ENCODE results near the gene TAPBP.
A peak's percentile ranks its signal among the peaks of the same experiment; 100 is the strongest.
"Not testable (repeated sequence)": the region's sequence is repeated elsewhere in the genome, so short reads cannot be mapped to it uniquely, and the experiment has no call there.

TAPBP gene

GRCh38 chr6:33313709-33314514, at the start of gene TAPBP:
Gene TAPBP (minus strand): TSS chr6:33314078. CDS start chr6:33314041, 37 bp downstream.
- peak; percentile 88 for DNase-seq

- not testable (repeated sequence) for DNase-seq
Measured at GRCh38 chr6:33363486-33363885, 49.6 kb upstream of the TAPBP start.

- no peak for DNase-seq
Measured at GRCh38 chr6:33359331-33359730, 45.5 kb upstream of the TAPBP start.

DNA sequence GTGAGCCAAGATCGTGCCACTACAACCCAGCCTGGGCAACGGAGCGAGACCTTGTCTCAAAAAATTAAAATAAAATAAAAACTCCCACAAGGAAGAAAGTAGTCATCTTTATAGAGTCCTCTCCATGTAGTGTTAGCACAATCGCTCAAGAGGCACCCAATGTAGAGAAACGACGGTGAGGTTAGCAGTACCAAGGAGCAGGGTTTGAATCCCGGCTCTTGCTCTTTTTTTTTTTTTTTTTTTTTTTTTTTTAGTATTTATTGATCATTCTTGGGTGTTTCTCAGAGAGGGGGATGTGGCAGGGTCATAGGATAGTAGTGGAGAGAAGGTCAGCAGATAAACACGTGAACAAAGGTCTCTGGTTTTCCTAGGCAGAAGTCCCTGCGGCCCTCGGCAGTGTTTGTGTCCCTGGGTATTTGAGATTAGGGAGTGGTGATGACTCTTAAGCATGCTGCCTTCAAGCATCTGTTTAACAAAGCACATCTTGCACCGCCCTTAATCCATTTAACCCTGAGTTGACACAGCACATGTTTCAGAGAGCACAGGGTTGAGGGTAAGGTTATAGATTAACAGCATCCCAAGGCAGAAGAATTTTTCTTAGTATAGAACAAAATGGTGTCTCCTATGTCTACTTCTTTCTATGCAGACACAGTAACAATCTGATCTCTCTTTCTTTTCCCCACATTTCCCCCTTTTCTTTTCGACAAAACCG, 43.4 kb upstream of the TAPBP start:
- DNase-seq: not testable (repeated sequence)

GRCh38 chr6:33356295-33356694, 42.4 kb upstream of the TAPBP start:
- DNase-seq: no peak

GRCh38 chr6:33355860-33356259, 42.0 kb upstream of the TAPBP start:
- DNase-seq: not testable (repeated sequence)

GRCh38 chr6:33347816-33348215, 33.9 kb upstream of the TAPBP start:
- no peak for DNase-seq

DNA sequence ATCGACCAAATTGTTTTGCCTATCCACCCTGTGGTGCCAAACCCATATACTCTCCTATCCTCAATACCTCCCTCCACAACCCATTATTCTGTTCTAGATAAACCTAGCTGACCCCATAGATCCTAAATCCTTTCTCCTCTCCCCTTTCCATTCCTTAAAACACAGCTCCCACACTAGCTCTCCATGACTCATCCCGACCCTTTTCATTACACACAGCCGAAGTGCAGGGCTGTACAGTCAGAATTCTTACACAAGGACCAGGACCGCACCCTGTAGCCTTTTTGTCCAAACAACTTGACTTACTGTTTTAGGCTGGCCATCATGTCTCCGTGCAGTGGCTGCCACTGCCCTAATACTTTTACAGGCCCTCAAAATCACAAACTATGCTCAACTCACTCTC, 33.1 kb upstream of the TAPBP start:
- DNase-seq: not testable (repeated sequence)

DNA sequence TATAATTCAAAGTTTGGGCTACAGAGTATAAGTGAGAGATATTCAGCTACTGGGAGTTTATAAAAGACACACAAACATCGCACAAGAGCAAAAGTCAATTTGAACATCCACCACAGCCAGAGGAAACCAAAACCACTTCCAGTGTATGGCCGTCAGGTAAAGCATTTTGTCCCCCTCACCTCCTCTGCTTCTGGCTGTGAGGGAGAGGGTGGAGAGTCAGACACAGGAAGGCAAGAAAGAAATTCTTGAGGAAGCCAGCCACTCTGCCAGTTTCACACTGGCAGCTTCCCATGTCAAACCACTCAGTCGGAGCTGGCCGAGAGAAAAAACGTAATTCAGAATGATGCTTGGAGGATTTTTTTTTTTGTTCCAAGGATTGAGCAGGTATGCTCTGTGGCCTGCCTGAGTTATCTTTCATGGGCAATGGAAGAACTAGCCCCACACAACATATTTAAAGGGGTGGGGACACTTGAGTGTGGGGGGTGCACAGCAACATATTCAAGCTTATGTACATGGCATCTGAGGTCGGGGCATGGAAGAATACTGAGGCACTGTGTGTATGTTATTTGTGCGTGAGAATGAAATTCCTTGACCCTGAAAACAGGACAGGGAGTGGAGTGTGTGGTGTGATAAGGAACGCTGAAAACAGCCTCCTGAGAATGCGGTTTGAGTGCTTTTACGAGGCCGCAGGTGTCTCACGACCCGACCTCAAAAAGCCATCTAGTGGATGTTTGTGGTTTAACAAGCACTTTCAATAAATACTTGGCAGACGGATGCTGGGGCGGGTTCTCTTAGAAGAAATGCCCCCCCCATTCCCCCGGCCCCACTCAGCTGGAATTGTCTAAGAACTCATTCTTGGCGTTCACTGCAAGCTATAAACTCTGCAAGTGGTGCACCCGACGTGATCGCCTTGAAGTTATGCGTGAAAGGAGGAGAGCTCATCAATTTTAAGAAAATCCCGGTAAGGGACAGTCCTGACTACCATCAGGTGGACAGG, 31.1 kb upstream of the TAPBP start:
- peak; percentile 70 for DNase-seq

GRCh38 chr6:33343953-33344611, 30.2 kb upstream of the TAPBP start:
- peak; percentile 41 for DNase-seq

DNA sequence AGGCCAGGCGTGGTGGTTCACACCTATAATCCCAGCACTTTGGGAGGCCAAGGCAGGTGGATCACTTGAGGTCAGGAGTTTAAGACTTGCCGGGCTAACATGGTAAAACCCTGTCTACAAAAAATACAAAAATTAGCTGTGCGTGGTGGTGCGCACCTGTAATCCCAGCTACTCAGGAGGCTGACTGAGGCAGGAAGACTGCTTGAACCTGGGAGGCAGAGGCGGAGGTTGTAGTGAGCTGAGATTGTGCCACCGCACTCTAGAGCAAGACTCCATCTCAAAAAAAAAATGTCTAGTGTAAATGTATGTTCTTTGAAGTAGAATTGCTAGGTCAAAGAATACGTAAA, 29.7 kb upstream of the TAPBP start:
- DNase-seq: not testable (repeated sequence)

GRCh38 chr6:33339193-33339592, 25.3 kb upstream of the TAPBP start:
- DNase-seq: no peak

DNA sequence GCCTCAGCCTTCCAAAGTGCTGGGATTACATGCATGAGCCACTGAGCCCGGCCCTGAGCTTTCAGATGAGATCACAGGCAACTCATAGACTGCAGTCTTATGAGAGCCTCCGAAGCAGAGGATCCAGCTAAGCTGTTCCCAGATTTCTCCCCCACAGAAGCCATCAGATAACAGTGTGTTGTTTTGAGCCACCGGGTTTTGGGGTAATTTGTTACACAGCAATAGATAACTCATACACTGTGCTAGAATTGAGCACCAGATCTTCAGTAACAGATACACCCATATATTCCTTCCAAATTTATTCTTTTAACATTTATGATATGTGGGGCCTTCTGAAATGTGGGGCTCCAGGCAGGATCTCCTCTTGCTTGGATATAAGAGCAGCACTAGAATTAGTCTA, 22.6 kb upstream of the TAPBP start:
- no peak for DNase-seq

DNA sequence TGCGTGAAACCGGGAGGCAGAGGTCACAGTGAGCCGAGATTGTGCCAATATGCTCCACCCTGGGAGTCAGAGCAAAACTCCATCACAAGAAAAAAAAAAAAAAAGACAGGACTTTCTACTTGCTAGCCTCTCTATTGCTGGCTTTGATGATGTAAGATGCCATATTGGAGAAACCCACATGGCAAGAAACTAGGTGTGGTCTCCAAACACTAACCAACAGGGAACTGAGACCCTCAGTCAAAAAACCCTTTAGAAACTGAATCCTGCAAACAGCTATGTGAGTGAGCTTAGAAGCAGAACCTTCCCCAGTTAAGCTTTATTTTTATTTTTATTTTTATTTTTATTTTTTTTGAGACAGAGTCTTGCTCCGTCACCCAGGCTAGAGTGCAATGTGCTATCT, 22.0 kb upstream of the TAPBP start:
- DNase-seq: no peak

DNA sequence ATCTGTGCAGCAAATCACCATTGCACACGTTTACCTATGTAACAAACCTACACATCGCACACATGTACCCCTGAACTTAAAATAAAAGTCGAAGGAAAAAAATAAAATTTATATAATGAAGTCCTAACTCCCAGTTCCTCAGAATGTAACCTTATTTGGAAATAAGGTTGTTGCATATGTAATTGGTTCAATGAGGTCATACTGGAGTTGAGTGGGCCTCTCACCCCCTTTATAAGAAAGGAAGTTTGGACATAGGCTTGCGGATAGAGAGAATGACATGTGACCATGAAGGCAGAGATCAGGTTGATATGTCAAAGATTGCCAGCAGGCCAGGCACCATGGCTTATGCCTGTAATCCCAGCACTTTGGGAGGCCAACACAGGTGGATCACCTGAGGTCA, 19.8 kb upstream of the TAPBP start:
- no peak for DNase-seq

GRCh38 chr6:33330736-33331135, 16.9 kb upstream of the TAPBP start:
- DNase-seq: no peak

DNA sequence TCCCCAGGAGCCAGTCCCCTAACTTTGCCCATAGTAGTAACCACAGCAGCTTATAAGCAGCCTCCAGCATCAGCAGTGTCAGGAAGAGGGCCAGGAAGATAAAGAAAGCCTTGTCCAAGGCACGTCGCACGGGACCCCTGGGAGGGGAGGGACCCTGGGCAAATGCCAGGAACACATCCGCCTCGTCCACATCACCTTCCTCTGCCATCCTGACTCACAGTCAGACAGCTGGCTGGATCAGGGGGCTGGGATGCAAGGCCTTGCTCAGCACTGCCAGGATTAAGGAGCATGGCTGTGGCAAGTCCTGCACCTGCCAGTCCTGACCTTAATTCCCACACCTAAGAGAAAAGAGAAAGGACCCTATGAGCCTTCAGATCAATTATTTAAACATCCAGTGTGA, 15.2 kb upstream of the TAPBP start:
- DNase-seq: no peak

DNA sequence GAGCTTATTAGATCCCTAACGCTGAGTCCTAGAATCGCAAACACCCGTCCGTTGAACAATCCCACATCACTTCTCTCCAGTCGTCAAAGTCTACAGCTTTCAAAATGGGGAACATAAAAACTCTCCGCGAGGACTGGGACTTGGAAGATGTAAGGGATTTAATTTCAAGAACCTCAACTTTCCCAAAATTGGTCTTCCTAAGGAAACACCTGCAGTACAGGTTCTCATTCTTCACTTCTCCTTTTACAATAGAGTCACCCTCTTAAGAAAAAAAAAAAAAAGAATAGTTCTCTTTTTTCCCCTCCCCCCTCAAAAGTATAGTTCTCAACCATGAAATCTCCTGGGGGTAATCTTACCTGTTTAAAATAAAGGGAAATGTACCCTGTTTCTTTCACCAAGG, 10.2 kb upstream of the TAPBP start:
- DNase-seq: no peak

- no peak for DNase-seq
Measured at GRCh38 chr6:33323623-33323948, 9.7 kb upstream of the TAPBP start.

- DNase-seq: no peak
Measured at GRCh38 chr6:33321227-33321626, 7.3 kb upstream of the TAPBP start.

GRCh38 chr6:33320315-33321181, 6.7 kb upstream of the TAPBP start:
- DNase-seq: no peak

GRCh38 chr6:33319939-33320314, 6.0 kb upstream of the TAPBP start:
- no peak for DNase-seq
